ENCODE measurements around the gene TSPY9. TPM values are rescaled to one million over a fixed set of nuclear protein-coding genes. Genes with fewer than 3 reads are reported as not detected.
"Not testable (repeated sequence)": the region's sequence is repeated elsewhere in the genome, so short reads cannot be mapped to it uniquely, and the experiment has no call there.

The TSPY9 gene
- not detected in 2 replicates for total RNA-seq (2014; rRNA removed; shearing (Covaris generic); ENCODE audit: low replicate concordance)

GRCh38 chrY:9486967-9487366, at the start of gene TSPY9:
TSPY9 (plus strand) TSS chrY:9487267; CDS start chrY:9487313, 46 bp downstream.
- DNase-seq (ENCODE audit: low read depth); in situ Hi-C loops (cut with HindIII; ENCODE audit: low pct_unique_long_range_greater_than_20kb, low sequenced_read_pairs): not testable (repeated sequence)

DNA sequence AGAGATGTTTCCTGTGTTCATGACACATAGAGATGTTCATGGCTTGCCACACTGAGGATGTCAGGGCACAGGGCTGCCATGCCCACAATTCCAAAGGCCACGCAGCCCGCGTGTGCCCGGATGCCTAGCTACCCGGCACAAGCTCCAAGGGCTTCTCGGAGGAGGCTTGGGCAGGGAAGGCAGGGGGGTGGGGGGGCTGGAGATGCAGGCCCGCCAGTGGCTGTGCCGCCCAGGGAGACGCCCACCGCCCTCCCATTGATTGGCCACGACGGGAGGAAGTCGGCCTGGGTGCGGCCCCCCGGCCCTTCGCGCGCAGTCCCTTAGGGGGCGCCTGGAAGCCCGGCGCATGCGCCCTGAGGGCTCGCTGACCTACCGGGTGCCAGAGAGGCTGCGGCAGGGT, 20.4 kb upstream of the TSPY9 start, which contains the start of gene TSPY1:
TSPY1 (plus strand) TSS at position 301 of the 400 bp plus-strand sequence; CDS start at position 347, 46 bp downstream.
- in situ Hi-C loops (cut with HindIII; ENCODE audit: low pct_unique_long_range_greater_than_20kb, low sequenced_read_pairs); DNase-seq (ENCODE audit: low read depth): not testable (repeated sequence)

- in situ Hi-C loops (cut with HindIII; ENCODE audit: low pct_unique_long_range_greater_than_20kb, low sequenced_read_pairs); DNase-seq (ENCODE audit: low read depth): not testable (repeated sequence)
Measured at GRCh38 chrY:9504396-9504795, 17.3 kb downstream of the TSPY9 start.

- DNase-seq (ENCODE audit: low read depth); in situ Hi-C loops (cut with HindIII; ENCODE audit: low pct_unique_long_range_greater_than_20kb, low sequenced_read_pairs): not testable (repeated sequence)
Measured at GRCh38 chrY:9516287-9516686, 29.2 kb downstream of the TSPY9 start.

DNA sequence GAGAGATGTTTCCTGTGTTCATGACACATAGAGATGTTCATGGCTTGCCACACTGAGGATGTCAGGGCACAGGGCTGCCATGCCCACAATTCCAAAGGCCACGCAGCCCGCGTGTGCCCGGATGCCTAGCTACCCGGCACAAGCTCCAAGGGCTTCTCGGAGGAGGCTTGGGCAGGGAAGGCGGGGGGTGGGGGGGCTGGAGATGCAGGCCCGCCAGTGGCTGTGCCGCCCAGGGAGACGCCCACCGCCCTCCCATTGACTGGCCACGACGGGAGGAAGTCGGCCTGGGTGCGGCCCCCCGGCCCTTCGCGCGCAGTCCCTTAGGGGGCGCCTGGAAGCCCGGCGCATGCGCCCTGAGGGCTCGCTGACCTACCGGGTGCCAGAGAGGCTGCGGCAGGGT, 40.5 kb downstream of the TSPY9 start, which contains the start of gene TSPY10:
TSPY10 (plus strand) TSS at position 301 of the 400 bp plus-strand sequence; CDS start at position 347, 46 bp downstream.
- DNase-seq (ENCODE audit: low read depth); in situ Hi-C loops (cut with HindIII; ENCODE audit: low pct_unique_long_range_greater_than_20kb, low sequenced_read_pairs): not testable (repeated sequence)

Other genes with a start within 250 kb of the TSPY9 start
- gene TSPY4, start 149.8 kb upstream of the TSPY9 start, total RNA-seq (2014; rRNA removed; shearing (Covaris generic); ENCODE audit: low replicate concordance): not detected in 2 replicates
- not detected in 2 replicates for gene TSPY8, start 129.5 kb upstream of the TSPY9 start, total RNA-seq (2014; rRNA removed; shearing (Covaris generic); ENCODE audit: low replicate concordance)
- gene TSPY3, start 88.8 kb upstream of the TSPY9 start, total RNA-seq (2014; rRNA removed; shearing (Covaris generic); ENCODE audit: low replicate concordance): not detected in 2 replicates
- not detected in 2 replicates for gene TSPY1, start 20.3 kb upstream of the TSPY9 start, total RNA-seq (2014; rRNA removed; shearing (Covaris generic); ENCODE audit: low replicate concordance)
- not detected in 2 replicates for gene TSPY10, start 40.6 kb downstream of the TSPY9 start, total RNA-seq (2014; rRNA removed; shearing (Covaris generic); ENCODE audit: low replicate concordance)